Measurements from ENCODE around the gene TMEM45A. TPM values are rescaled to one million over a fixed set of nuclear protein-coding genes. Genes with fewer than 3 reads are reported as not detected.

Gene TMEM45A
- total RNA-seq, 1 experiment from 2014 or later, result 6.6 TPM

- H3K36me3 Mint-ChIP-seq, result peaks cover 2% of the 10 kb centered on the region; the same call in 1 of the 2 replicates
- ATAC-seq, result no peak
- H3K4me1 Mint-ChIP-seq, result peaks cover 24% of the 10 kb centered on the region
- POLR2A ChIA-PET, result interaction anchor here (0.6 kb wide), 1 partner anchor 8 kb away, joined by 4 read pairs; no protein-coding TSS in a partner anchor
- DNase-seq (ENCODE audit: low spot score), result no peak
- no peak for TF ChIP-seq SP1 (CRISPR knock-in tag; conservative IDR thresholded peaks at IDR 0.05)
- TF ChIP-seq KAT7 (CRISPR knock-in tag; IDR thresholded peaks at IDR 0.05; ENCODE audit: borderline replicate concordance), result no peak
- no peak for TF ChIP-seq ZNF219 (CRISPR knock-in tag; IDR thresholded peaks at IDR 0.05; ENCODE audit: borderline replicate concordance)
- TF ChIP-seq CREM (CRISPR knock-in tag; IDR thresholded peaks at IDR 0.05), result no peak
- TF ChIP-seq TP53 (CRISPR knock-in tag; IDR thresholded peaks at IDR 0.05), result no peak
- TF ChIP-seq CTCF (IDR thresholded peaks at IDR 0.05), result no peak
- TF ChIP-seq EMX1 (CRISPR knock-in tag; IDR thresholded peaks at IDR 0.05), result no peak
- TF ChIP-seq JAZF1 (CRISPR knock-in tag; IDR thresholded peaks at IDR 0.05), result no peak
- TF ChIP-seq, protein P1, sequence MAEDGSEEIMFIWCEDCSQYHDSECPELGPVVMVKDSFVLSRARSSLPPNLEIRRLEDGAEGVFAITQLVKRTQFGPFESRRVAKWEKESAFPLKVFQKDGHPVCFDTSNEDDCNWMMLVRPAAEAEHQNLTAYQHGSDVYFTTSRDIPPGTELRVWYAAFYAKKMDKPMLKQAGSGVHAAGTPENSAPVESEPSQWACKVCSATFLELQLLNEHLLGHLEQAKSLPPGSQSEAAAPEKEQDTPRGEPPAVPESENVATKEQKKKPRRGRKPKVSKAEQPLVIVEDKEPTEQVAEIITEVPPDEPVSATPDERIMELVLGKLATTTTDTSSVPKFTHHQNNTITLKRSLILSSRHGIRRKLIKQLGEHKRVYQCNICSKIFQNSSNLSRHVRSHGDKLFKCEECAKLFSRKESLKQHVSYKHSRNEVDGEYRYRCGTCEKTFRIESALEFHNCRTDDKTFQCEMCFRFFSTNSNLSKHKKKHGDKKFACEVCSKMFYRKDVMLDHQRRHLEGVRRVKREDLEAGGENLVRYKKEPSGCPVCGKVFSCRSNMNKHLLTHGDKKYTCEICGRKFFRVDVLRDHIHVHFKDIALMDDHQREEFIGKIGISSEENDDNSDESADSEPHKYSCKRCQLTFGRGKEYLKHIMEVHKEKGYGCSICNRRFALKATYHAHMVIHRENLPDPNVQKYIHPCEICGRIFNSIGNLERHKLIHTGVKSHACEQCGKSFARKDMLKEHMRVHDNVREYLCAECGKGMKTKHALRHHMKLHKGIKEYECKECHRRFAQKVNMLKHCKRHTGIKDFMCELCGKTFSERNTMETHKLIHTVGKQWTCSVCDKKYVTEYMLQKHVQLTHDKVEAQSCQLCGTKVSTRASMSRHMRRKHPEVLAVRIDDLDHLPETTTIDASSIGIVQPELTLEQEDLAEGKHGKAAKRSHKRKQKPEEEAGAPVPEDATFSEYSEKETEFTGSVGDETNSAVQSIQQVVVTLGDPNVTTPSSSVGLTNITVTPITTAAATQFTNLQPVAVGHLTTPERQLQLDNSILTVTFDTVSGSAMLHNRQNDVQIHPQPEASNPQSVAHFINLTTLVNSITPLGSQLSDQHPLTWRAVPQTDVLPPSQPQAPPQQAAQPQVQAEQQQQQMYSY (CRISPR knock-in tag; IDR thresholded peaks at IDR 0.05), result no peak
- TF ChIP-seq, protein P2, sequence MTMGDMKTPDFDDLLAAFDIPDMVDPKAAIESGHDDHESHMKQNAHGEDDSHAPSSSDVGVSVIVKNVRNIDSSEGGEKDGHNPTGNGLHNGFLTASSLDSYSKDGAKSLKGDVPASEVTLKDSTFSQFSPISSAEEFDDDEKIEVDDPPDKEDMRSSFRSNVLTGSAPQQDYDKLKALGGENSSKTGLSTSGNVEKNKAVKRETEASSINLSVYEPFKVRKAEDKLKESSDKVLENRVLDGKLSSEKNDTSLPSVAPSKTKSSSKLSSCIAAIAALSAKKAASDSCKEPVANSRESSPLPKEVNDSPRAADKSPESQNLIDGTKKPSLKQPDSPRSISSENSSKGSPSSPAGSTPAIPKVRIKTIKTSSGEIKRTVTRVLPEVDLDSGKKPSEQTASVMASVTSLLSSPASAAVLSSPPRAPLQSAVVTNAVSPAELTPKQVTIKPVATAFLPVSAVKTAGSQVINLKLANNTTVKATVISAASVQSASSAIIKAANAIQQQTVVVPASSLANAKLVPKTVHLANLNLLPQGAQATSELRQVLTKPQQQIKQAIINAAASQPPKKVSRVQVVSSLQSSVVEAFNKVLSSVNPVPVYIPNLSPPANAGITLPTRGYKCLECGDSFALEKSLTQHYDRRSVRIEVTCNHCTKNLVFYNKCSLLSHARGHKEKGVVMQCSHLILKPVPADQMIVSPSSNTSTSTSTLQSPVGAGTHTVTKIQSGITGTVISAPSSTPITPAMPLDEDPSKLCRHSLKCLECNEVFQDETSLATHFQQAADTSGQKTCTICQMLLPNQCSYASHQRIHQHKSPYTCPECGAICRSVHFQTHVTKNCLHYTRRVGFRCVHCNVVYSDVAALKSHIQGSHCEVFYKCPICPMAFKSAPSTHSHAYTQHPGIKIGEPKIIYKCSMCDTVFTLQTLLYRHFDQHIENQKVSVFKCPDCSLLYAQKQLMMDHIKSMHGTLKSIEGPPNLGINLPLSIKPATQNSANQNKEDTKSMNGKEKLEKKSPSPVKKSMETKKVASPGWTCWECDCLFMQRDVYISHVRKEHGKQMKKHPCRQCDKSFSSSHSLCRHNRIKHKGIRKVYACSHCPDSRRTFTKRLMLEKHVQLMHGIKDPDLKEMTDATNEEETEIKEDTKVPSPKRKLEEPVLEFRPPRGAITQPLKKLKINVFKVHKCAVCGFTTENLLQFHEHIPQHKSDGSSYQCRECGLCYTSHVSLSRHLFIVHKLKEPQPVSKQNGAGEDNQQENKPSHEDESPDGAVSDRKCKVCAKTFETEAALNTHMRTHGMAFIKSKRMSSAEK (CRISPR knock-in tag; IDR thresholded peaks at IDR 0.05; ENCODE audit: borderline replicate concordance), result no peak
- TF ChIP-seq ESRRA (CRISPR knock-in tag; IDR thresholded peaks at IDR 0.05; ENCODE audit: borderline replicate concordance), result no peak
- TF ChIP-seq ATF1 (CRISPR knock-in tag; IDR thresholded peaks at IDR 0.05), result no peak
- TF ChIP-seq TCF7 (CRISPR knock-in tag; IDR thresholded peaks at IDR 0.05; ENCODE audit: low read depth), result no peak
- no peak for TF ChIP-seq NR2C2 (CRISPR knock-in tag; IDR thresholded peaks at IDR 0.05)
- no peak for TF ChIP-seq NR1H2 (CRISPR knock-in tag; IDR thresholded peaks at IDR 0.05)
- TF ChIP-seq GABPB1 (CRISPR knock-in tag; IDR thresholded peaks at IDR 0.05), result no peak
- no peak for TF ChIP-seq ELF4 (CRISPR knock-in tag; IDR thresholded peaks at IDR 0.05; ENCODE audit: low read depth)
- TF ChIP-seq, protein P3, sequence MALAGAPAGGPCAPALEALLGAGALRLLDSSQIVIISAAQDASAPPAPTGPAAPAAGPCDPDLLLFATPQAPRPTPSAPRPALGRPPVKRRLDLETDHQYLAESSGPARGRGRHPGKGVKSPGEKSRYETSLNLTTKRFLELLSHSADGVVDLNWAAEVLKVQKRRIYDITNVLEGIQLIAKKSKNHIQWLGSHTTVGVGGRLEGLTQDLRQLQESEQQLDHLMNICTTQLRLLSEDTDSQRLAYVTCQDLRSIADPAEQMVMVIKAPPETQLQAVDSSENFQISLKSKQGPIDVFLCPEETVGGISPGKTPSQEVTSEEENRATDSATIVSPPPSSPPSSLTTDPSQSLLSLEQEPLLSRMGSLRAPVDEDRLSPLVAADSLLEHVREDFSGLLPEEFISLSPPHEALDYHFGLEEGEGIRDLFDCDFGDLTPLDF (CRISPR knock-in tag; IDR thresholded peaks at IDR 0.05), result no peak
- H3K4me3 Mint-ChIP-seq, result no peak overlapping the region
- peaks cover 14% of the 10 kb centered on the region; the same call in 1 of the 2 replicates for H3K9me3 Mint-ChIP-seq
- H3K27ac Mint-ChIP-seq, result no peak overlapping the region
- no peaks in the 10 kb centered on the region for H3K27me3 Mint-ChIP-seq (ENCODE audit: low read depth)
- CTCF ChIA-PET, result interaction anchor here (1.2 to 1.4 kb wide), 2 partner anchors 10 to 137 kb away, joined by 3 read pairs; no protein-coding TSS in a partner anchor
Observed at GRCh38 chr3:100600181-100601042, 108.0 kb downstream of the TMEM45A start.
